Measurements from ENCODE around the gene AMBP.
A peak's percentile ranks its signal among the peaks of the same experiment; 100 is the strongest.

Gene AMBP

DNA sequence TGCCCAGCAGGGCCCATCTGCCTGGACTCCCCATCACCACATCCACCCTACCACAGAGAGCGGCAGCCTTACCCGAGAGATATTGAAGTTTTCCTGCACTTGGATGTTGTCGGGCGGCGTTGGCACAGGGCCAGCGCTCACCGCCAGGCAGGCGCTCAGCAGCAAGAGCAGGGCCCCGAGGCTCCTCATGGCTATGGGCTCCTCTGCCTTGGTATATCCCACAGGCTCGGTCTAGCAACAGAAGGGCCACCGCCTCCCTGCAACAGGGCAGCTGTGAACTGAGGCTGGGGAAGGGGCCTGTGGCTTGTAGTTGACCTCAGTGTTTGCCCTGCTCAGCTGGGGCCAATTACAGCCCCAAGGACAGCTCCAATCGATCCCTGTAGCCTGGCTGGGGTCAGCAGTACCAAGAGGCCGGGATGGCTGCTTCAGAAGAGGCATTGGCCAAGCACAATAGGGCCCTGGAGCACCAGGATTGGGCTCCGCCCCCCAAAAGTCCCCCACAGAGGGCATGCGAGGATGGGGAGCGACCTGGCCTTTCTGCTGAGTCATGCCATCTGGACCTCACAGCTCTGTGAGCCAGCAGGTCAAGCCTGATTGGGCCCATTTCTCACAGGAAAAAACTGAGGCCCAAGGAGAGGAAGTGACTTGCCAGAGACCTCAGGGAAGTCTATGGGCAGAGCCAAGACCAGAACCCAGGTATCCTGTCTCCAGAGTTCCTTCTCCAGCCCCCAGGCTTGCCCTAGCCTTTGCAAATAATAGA, at the start of gene AMBP:
AMBP (minus strand) TSS at position 280 of the 760 bp plus-strand sequence; CDS start at position 189, 91 bp downstream.
- DNase-seq (ENCODE audit: low spot score): no peak

- no peak for DNase-seq (ENCODE audit: low spot score)
These were observed 48.4 kb upstream of the AMBP start for GRCh38 chr9:114126247-114127060.

DNA sequence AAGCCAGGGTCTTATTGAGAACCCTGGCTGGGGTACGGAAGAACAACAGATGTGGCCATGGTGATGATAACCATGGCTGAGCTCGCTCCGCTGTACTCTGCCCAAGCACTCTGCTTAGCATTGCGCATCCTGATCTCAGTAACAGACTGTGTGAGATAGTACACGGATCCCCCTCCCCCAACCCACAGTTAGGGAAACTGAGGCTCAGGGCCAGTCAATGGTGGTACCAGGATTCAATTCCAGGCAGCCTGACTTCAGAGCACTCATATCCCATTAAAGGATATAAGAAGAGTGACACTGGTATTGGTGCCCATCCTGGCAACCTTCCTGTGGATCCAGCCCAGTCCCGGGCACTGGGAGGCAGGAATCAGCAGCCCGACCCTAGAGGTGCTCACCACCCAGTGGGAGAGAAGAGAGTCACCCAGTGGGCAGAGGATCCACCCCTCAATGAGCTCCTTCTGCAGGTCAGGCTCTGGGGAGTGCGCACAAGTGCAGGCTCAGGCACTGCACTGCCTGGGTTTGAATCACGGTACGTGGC, 47.4 kb upstream of the AMBP start:
- DNase-seq (ENCODE audit: low spot score): no peak

- no peak for DNase-seq (ENCODE audit: low spot score)
These were observed 46.8 kb upstream of the AMBP start for GRCh38 chr9:114124666-114125475.

DNA sequence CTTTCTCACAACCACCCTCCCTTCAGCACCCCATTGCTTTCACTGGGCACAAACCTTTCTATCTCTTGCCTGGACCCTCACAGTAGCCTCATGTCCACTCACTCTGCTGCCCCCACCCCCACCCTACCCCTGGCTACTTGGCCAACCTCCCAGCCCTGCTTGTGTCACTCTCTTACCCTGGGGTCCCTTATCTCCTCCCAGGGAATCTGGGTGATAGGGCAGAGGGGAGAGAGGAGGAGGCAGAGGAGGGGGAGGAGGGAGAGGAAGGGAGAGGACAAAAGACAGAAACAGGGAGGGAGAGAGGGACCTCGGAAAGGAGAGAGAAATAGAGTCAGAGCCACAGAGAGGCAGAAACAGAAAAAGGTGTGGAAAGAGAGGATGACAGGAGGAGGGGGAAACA, 46.0 kb upstream of the AMBP start:
- no peak for DNase-seq (ENCODE audit: low spot score)

DNA sequence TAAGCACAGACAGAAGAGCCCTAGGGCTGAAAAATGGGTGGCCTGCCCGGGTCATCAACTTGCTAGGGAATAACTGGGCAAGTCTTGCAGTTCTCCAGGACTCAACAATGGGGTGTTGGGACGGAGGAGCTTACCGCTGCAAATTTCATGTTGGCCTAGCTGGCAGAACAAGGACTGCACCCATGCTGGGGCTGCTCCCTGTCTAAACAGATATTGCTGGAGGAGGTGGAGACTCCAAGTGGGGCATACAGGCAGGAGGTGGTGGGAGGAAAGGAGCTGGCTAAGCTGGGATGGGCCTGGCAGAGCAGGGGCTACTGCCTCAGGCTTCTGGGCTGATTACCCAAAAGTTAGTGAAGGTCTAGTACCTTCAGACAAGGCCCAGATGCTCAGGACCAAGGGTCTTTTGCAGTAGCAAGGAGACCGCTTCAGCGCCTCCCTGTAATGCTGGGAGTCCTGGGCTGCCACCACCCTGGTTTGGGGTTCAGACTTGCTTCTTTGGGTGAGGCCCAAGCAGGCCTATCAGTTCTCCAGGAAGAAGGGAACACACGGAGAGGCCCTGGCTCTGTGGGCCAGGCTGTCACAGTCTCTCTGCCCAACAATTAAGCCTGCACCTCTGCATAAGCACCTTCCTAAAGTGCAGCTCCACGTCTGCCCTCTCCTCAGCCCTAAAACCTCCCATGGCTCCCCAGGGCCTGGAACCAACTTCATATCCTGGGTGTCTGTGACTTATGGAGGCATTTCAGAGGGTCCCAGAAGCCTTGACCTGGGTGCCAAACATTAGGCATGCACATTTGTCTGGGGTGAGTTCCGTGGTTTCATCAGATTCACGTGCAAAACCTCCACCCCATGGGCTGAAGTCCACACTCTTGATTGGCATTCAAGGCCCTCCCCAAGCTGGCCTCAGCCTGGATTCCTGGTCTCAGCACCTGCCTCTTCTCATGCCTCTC, 45.2 kb upstream of the AMBP start:
- no peak for DNase-seq (ENCODE audit: low spot score)

- no peak for DNase-seq (ENCODE audit: low spot score)
These were observed 44.3 kb upstream of the AMBP start for GRCh38 chr9:114122136-114123027.

GRCh38 chr9:114121227-114122135, 43.4 kb upstream of the AMBP start:
- no peak for DNase-seq (ENCODE audit: low spot score)

DNA sequence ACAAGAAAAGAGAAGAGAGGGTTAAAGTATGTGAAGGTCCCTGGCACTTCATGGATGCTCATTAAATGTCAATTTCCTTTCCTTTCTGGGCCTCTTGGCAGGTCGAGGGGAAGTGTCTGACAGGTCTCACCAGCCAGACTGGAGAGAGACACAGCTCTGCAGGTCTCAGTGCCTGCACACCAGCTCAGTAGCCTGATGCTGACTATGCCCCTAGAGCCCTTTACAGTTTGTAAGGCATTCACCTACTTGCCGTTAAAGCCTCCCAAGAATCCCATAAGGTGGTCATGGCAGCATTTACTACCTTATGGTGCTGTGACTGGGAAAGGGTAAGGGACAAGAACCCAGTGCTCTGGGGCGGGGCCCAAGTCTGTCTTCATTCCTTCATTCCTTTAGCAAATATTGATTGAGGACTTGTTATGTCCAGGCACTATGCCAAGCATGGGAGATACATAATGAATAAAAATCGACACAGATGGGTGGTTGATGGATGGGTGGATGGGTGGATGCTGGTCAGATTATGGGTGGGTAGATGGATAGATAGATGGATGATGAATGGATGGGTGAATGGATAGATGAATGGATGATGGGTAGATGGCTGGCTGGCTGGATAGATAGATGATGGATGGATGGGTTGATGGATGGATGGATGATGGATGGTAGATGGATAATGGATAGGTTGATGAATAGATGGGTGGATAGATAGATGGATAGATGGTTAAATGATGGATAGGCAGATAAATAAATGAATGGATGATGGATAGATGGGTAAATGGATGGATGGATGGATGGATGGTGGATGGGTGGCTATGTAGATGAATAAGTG, 42.3 kb upstream of the AMBP start:
- DNase-seq (ENCODE audit: low spot score): no peak

- DNase-seq (ENCODE audit: low spot score): no peak
These were observed 41.4 kb upstream of the AMBP start for GRCh38 chr9:114119242-114120191.

DNA sequence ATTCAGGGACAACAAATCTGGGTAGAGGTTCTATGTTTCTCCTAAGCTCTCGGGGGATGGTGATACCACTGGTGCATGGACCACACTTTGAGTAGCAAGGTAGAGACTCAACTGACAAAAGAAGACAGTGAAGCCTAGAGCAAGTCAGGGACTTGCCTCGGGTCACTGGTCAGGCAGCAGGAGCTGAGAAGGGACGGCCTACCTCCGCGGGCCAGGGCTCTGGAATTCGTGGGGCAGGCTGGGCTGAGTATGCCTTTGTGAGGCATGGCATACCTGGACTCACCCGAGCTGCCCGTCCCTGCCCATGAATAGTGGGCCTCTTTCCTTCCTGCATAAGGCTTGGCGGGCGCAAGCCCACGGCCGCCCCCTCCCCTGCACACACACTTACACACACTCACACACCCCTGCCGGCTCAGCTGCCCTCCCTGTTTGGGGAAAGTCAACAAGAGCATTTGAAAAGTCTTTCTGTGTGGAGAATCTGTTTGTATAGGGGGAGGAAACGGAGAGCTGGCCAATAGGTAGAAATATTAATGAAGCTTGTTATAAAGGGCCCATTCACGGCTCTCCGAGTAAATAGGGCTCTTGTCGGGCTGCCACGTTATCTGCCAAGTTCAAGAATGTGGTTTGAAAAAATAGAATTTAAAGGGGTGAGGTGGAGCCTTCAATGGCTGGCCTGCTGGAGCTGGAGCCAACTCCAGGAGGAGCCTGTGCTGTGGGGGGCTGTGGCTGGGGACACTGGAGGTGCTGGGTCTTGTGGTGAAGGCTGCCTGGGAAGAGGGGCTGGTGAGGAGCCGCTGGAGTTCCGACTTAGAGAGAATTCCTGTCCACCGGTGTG, 40.1 kb upstream of the AMBP start:
- DNase-seq (ENCODE audit: low spot score): peak; percentile 83

DNA sequence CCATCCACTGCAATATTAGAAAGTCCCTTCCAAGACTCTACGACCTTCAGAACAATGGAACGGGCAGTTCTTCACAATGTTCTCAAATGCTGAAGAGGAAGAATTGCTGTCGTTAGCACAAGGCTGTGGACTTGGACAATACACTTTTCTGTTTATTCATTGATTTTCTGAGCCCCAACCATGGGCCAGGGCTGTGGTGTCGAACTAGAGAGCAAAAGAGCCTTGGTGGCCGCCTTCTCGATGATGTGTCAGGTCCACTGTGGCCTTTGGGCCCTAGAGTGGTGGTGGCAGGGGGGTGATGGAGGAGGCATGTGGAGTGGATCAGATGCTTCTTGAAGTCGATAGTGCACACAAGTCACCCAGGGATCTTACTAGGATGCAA, 39.5 kb upstream of the AMBP start:
- peak; percentile 36 for DNase-seq (ENCODE audit: low spot score)

DNA sequence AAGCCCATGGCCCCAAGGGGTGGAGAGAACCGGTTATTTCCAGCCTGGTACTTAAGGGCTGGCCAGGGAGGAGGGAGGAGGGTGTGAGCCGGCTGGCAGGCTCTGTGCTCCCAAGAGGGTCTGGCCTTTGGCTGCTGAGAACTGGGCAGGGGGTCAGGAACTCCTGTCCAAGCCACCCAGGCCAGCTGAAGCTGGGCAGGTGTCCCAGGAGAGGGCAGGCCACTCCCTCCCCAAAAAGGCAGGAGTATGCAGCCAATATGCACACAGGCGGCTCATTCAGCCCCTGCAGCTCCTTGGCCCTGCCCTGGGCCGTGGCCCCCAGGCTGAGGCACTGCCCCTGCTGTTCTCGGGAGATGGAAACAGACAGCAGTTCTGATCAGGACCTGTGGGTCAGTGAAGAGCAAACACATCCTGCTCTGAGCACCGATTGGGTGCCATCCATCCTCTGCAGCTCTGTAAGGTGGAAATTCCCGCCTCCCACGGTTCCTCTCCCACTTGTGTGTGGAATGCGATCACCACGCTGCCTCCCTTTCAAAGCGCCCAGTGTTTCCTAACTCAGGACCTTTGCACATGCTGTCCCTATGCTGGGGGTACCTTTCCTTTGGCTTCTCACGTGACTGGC, 38.1 kb upstream of the AMBP start:
- no peak for DNase-seq (ENCODE audit: low spot score)

GRCh38 chr9:114115654-114116125, 37.6 kb upstream of the AMBP start:
- no peak for DNase-seq (ENCODE audit: low spot score)

DNA sequence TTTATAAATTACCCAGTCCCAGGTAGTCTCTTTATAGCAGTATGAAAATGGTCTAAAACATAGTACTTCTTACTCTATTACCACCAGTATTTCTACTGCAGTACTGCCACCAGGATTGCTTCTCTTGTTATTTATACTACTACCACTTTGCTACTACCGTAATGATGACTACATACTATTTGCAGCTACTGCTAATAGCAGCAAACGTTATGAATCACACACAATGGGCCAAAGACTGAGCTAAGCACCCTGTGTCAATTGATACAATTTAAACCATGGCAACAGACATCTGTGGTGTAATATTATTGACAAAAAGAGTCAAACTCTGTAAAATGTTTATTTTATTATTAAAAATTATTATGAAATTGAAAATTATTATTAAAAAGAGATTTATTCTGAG, 36.3 kb upstream of the AMBP start:
- no peak for DNase-seq (ENCODE audit: low spot score)
